ENCODE results near the gene ZNF561. TPM values are rescaled to one million over a fixed set of nuclear protein-coding genes. Genes with fewer than 3 reads are reported as not detected.
"Not testable (repeated sequence)": the region's sequence is repeated elsewhere in the genome, so short reads cannot be mapped to it uniquely, and the experiment has no call there.

Gene ZNF561
- total RNA-seq = 54.2 TPM

DNA sequence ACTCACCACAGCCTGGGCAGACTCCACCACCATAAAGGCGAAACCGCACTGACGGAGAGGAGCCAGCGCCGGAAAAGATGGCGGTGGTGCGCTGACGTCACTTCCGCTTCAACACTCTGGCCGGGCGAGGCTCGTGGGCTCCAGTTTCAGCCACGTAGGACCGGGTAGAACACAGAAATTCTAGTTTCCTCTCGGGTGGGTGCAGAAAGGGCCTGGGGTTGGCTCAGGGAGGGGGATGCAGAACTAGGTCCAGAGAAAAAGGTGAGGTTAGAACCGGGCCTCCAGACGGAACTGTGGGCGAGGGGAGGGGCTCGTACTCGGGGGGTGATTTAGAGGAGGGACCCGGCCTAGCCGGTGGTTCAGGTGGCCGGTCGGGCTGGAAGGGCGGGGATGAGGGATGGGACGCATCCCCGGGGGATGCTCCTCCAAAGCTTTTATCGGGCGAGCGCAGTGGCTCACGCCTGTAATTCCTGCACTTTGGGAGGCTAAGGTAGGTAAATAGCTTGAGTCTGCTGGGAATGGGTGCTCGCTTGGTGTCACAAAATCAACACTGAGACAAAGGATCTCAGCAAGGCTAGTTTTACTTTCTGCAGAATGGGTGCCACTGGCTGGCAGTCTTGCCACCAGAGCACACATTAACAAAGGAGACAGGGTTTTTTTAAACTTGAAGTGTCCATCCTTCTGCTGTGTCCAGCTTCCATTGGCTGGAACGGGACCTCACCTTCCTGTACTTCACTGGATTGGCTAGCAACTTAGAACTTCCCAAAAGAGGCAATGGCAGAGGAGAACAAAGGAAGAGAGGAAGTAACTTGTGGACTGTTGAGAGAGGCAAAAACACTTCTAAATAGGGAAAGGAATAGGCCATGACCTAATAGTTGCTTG, at the start of gene ZNF561:
ZNF561 (minus strand) TSS at position 77 of the 882 bp plus-strand sequence. CDS start 1,776 bp downstream, outside the sequence.
- DNase-seq (ENCODE audit: low spot score) = peak; percentile 86

DNA sequence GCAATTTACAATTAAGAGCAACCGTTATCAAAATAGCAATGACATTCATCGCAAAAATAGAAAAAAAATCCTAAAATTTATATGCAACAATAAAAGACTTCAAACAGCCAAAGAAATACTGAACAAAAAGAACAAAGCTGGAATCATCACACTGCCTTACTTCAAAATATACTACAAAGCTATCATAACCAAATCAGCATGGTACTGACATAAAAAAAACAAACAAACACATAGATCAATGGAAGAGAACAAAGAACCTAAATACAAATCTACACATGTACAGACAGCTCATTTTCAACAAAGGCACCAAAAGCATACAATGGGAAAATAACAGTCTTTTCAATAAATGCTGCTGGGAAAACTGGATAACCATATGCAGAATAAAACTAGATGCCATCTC, 47.5 kb upstream of the ZNF561 start:
- DNase-seq (ENCODE audit: low spot score) = no peak

DNA sequence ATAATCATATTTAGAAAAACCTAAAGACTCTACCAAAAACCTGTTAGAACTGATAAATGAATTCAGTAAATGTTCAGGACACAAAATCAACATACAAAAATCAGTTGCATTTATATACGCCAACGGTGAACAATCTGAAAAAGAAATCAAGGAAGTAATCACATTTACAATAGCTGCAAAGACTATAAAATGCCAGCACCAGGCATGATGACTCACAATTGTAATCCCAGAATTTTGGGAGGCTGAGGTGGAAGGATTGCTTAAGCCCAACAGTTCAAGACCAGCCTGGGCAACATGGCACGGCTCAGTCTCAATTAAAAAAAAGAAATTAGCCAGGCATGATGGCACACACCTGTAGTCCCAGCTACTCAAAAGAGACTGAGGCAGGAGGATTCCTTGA, 46.9 kb upstream of the ZNF561 start:
- DNase-seq (ENCODE audit: low spot score) = no peak

GRCh38 chr19:9658769-9659168, 37.7 kb upstream of the ZNF561 start:
- DNase-seq (ENCODE audit: low spot score) = no peak

DNA sequence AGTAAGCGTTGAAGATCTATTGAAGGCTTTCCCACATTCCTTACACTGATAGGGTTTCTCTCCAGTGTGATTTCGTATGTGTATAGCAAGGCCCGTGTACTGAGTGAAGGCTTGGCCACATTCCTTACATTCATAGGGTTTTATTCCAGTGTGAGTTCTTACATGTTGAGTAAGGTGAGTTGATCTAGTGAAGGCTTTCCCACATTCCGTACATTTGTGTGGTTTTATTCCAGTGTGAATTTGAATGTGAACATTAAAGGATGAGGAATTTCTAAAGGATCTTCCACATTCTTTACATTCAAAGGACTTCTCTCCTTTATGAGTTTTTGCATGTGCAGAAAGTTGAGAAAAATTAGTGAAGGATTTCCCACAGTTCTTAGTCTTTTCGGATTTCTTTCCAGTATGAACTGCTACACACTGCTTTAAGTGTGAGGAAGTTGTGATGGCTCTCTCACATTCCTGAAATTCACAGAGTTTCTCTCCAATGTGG, 32.1 kb upstream of the ZNF561 start:
- DNase-seq (ENCODE audit: low spot score) = not testable (repeated sequence)

- not testable (repeated sequence) for DNase-seq (ENCODE audit: low spot score)
Observed at GRCh38 chr19:9651464-9651863, 30.4 kb upstream of the ZNF561 start.

DNA sequence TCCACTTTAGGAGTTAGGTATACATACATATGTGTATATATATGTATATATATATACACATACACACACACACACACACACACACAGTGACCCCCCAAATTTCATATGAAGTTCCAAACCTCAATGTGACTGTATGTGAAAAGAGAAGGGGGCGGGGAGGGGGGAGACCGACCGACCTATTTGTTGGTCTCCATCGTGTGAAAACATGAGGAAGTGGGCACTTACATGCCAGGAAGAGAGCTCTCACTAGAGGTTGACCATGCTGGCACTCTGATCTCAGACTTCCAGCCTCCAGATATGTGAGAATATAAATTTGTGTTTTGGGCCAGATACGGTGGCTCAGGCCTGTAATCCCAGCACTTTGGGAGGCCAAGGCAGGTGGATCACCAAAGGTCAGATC, 29.3 kb upstream of the ZNF561 start:
- DNase-seq (ENCODE audit: low spot score) = no peak

- DNase-seq (ENCODE audit: low spot score) = no peak
Observed at GRCh38 chr19:9645472-9645871, 24.4 kb upstream of the ZNF561 start.

GRCh38 chr19:9644472-9644871, 23.4 kb upstream of the ZNF561 start:
- no peak for DNase-seq (ENCODE audit: low spot score)

GRCh38 chr19:9641810-9642209, 20.8 kb upstream of the ZNF561 start:
- DNase-seq (ENCODE audit: low spot score) = no peak

GRCh38 chr19:9640956-9641355, 19.9 kb upstream of the ZNF561 start:
- DNase-seq (ENCODE audit: low spot score) = no peak

DNA sequence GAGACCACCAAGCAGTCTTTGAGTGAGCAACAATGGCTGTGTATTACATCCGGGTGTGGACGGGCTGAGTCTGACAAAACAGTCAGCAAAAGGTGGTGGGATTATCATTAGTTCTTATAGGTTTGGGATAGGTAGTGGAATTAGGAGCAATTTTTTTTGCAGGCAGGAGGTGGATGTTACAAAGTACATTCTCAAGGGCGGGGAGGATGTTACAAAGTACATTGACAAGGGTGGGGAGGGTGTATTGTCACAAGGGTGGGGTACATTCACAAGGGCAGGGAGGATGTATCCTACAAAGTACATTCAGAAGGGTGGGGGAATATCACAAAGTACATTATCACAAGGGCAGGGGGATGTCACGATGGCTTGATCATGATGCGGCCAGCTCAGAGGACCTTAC, 15.0 kb upstream of the ZNF561 start:
- no peak for DNase-seq (ENCODE audit: low spot score)

DNA sequence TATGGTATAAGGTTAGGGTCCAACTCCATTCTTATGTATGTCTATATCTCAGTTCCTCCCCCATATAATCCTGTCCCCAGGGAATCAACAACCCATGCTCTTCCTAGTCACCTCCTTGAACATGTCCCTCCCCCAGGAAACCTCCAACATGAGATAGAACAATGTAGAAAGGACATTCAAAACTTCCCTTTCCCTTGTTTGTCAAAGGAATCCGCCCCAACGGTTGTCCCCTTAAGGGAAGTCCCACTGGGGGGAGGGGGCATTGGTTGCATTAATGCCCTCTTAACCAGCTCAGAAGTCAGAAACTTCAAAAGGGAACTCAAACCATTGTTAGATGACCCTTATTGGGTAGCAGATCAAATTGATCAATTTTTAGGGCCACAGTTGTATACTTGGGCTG, 6.8 kb upstream of the ZNF561 start:
- no peak for DNase-seq (ENCODE audit: low spot score)

DNA sequence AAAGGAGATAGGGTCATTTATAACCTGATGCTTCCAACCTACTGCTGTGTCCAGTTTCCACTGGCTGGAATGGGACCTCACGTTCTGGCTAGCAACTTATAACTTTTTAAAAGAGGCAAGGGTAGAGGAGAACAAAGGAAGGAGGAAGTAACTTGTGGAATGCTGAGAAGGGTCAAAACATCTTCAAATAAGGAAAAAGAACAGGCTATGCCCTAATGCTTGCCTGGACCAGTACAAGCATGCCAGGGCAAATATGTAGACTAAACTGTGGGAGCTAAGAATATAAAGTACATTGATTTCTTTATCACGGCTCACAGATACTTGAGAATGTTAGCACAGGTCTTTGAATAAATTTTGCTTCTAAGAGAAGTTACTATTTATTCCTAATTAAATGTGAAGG, 1.5 kb upstream of the ZNF561 start:
- no peak for DNase-seq (ENCODE audit: low spot score)

DNA sequence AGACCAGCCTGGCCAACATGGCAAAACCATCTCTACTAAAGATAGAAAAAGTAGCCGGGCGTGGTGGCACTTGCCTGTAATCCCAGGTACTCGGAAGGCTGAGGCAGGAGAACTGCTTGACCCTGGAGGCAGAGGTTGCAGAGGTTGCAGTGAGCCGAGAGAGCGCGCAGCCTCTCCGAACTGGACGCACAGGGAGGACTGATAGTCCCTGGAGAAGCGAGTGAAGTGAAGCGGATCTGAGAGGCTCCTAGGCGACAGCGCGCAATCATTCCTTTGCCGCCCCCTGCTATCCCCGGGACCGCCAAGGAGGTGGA, 233 bp downstream of the ZNF561 start:
- DNase-seq (ENCODE audit: low spot score) = no peak

GRCh38 chr19:9615844-9616243, 5.2 kb downstream of the ZNF561 start:
- no peak for DNase-seq (ENCODE audit: low spot score)

DNA sequence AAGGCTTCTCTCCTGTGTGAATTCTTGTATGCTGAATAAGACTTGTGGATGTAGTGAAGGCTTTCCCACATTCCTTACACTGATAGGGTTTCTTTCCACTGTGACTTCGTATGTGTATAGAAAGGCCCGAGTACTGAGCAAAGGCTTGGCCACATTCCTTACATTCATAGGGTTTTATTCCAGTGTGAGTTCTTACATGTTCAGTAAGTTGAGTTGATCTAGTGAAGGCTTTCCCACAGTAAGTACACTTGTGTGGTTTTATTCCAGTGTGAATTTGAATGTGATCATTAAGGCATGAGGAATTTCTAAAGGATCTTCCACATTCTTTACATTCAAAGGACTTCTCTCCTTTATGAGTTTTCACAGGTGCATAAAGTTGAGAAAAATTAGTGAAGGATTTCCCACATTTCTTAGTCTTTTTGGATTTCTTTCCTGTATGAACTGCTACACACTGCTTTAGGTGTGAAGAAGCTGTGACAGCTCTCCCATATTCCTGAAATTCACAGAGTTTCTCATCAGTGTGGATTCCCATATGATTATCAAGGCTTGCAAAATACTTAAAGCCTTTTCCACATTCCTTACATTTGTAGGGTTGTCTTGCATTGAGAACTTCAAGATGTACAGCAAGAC, 10.4 kb downstream of the ZNF561 start:
- no peak for DNase-seq (ENCODE audit: low spot score)

GRCh38 chr19:9608912-9609311, 12.1 kb downstream of the ZNF561 start:
- no peak for DNase-seq (ENCODE audit: low spot score)

DNA sequence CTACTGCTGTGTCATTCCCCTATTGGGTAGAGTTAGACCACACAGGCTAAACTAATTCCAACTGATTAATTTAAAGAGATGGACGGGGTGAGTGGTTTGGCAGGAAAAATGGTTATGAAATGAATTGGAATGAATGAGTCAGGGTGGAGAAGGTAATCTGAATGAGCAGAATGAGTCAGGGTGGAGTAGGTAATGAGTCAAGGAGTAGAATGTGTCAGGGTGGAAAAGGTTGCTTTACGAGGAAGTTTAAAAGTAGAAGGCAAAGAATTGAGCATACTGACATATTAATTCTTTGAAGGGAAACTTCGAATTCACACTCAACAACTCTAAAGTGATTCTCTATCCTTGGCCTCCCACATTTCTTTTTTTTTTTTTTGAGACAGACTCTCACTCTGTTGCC, 24.0 kb downstream of the ZNF561 start:
- DNase-seq (ENCODE audit: low spot score) = no peak

- peak; percentile 79 for DNase-seq (ENCODE audit: low spot score)
Observed at GRCh38 chr19:9586764-9587163, 34.3 kb downstream of the ZNF561 start.

DNA sequence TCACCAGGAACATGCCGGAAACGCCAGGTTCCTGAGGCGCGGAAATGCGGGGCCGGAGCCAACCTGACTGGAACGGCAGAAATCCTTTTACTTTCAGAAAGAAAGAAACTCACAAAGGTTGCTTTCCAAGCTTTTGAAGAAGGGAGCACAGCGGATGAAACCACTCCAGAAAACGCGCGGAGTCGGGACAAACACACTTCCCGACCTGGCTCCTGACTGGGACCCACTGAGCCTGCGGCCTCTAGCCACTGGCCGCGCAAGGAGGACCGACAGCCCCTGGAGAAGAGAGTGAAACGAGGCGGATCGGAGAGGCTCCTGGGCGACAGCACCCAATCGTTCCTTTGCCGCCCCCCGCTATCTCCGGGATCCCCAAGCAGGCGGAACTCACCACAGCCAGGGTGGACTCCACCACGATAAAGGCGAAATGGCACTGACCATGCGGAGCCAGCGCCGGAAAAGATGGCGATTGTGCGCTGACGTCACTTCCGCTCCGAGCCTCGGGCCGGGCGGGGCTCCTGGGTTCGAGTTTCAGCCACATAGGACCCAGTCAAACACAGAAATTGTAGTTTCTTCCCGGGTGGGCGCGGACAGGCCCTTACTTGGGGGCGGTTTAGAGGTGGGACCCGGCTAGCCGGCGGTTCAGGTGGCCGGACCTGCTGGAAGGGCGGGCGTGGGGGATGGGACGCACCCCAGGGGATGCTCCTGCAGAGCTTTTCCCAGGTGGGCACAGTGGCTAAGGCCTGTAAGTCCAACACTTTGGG, 36.8 kb downstream of the ZNF561 start, which contains the start of gene ZNF121:
ZNF121 (minus strand) TSS at position 432 of the 761 bp plus-strand sequence. CDS start 16,407 bp downstream, outside the sequence.
- DNase-seq (ENCODE audit: low spot score) = peak; percentile 85

DNA sequence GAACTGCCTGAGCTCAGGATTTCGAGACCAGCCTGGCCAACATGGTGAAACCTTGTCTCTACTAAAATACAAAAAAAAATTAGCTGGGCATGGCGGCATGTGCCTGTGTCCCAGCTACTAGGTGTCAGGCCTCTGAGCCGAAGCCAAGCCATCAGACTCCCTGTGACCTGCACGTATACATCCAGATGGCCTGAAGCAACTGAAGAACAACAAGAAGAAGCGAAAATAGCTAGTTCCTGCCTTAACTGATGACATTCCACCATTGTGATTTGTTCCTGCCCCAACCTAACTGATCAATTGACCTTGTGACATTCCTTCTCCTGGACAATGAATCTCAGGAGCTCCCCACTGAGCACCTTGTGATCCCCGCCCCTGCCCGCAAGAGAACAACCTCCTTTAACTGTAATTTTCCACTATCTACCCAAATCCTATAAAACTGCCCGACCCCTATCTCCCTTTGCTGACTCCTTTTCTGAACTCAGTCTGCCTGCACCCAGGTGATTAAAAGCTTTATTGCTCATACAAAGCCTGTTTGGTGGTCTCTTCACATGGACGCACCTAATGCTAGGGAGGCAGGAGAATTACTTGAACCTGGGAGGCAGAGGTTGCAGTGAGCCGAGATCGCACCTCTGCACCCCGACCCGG, 38.8 kb downstream of the ZNF561 start:
- DNase-seq (ENCODE audit: low spot score) = not testable (repeated sequence)

All from mucosa of gallbladder (tissue), 1 donor.